Esophagus squamous epithelium (tissue), 5 donors: ENCODE results near the gene TOPAZ1. TPM values are rescaled to one million over a fixed set of nuclear protein-coding genes. Genes with fewer than 3 reads are reported as not detected.

Experiments
- DNase-seq: peaks from one replicate; lab custom pipeline; 2025; lab: John Stamatoyannopoulos, UW
- H3K27ac ChIP-seq, 4 donors: fragments of 200-600 bp; sonication (generic); one replicate each; pipeline ENCODE4 v1.5.1; 2016 to 2019; ENCODE audit warnings: mild to moderate bottlenecking in 1 of 4
- H3K27me3 ChIP-seq, 4 donors: fragments of 200-600 bp; sonication (generic); 1 replicate in 3 of 4; 2 replicates in 1 of 4; pipeline versions ENCODE4 v1.5.1 to v1.6.0; 2017 to 2021; ENCODE audit warnings: antibody characterized with exemption in 1 of 4
- H3K36me3 ChIP-seq, 3 donors: fragments of 200-600 bp; sonication (generic); one replicate each; pipeline ENCODE4 v1.5.1; 2016 to 2019
- H3K4me1 ChIP-seq, 3 donors: fragments of 200-600 bp; sonication (generic); one replicate each; pipeline ENCODE4 v1.5.1; 2017 to 2019
- H3K4me3 ChIP-seq, 4 donors: fragments of 200-600 bp; sonication (generic); 1 replicate in 3 of 4; 2 replicates in 1 of 4; pipeline ENCODE4 v1.5.1; 2016 to 2019; ENCODE audit warnings: mild to moderate bottlenecking in 2 of 4, moderate library complexity in 1 of 4
- H3K9me3 ChIP-seq, 3 donors: fragments of 200-600 bp; sonication (generic); one replicate each; pipeline ENCODE4 v1.5.1; 2016 to 2019
- POLR2A ChIP-seq, 4 donors: fragments of 450-650 bp; IDR thresholded peaks; one replicate each; pipeline ENCODE4 v1.6.1; 2017; ENCODE audit warnings: antibody characterized with exemption in 4 of 4, mild to moderate bottlenecking in 4 of 4, moderate library complexity in 3 of 4
- WGBS, 2 donors: methylation state at CpG; one replicate each; pipeline ENCODE4 v1.1.5; 2018; 5-methylcytosine and 5-hydroxymethylcytosine counted together
- intact Hi-C: fragments of 100-400 bp; cut with DNase I; formaldehyde crosslinking; loops from one replicate; pipeline ENCODE4 v1.15.0; 2022
- total RNA-seq, 4 donors: library from RNA; depleted of rRNA; stranded (reverse); fragments of >200 nt; gene quantifications; one replicate each; pipeline ENCODE4 v1.1.0, GENCODE V29; 2016
- TF ChIP-seq, protein P1 (sequence below), 6 experiments: fragments of 450-650 bp in 4 of 6; fragments of 200-600 bp in 2 of 6; sonication (generic) in 2 of 6; IDR thresholded peaks; one replicate each; pipeline ENCODE4 v1.5.1; 2016 to 2019; ENCODE audit warnings: antibody characterized with exemption in 6 of 6, mild to moderate bottlenecking in 4 of 6, moderate library complexity in 4 of 6
- donor health status: DM: yes; HTN: yes; CAD: no.

Gene TOPAZ1
- total RNA-seq, 4 donors from 2014 or later = not detected

DNA sequence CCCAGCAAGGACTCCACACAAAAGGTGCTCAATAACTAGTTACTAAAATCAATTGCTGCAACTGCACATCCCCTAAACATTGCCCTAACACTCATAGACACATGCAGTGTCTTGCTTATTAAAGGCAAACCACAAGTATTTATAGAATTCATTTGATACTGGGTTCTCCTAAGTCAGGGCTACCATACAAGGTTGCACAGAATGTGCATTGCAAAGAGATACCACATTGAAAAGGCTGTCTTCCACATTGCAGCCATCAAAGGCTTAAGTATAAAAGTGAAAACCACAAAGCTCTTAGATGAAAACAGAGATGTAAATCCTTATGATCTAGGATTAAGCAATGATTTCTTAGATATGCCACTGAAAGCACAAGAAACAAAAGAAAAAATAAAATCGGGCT lies 33.6 kb upstream of the TOPAZ1 start:
- TF ChIP-seq, protein P1, sequence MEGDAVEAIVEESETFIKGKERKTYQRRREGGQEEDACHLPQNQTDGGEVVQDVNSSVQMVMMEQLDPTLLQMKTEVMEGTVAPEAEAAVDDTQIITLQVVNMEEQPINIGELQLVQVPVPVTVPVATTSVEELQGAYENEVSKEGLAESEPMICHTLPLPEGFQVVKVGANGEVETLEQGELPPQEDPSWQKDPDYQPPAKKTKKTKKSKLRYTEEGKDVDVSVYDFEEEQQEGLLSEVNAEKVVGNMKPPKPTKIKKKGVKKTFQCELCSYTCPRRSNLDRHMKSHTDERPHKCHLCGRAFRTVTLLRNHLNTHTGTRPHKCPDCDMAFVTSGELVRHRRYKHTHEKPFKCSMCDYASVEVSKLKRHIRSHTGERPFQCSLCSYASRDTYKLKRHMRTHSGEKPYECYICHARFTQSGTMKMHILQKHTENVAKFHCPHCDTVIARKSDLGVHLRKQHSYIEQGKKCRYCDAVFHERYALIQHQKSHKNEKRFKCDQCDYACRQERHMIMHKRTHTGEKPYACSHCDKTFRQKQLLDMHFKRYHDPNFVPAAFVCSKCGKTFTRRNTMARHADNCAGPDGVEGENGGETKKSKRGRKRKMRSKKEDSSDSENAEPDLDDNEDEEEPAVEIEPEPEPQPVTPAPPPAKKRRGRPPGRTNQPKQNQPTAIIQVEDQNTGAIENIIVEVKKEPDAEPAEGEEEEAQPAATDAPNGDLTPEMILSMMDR (IDR thresholded peaks at IDR 0.05) = no peak
- H3K27me3 ChIP-seq = peaks cover 0 to 27% (median 0%) of the 10 kb centered on the region in 4 donors
- H3K36me3 ChIP-seq = no peaks in the 10 kb centered on the region
- no peaks in the 10 kb centered on the region for H3K9me3 ChIP-seq
- H3K27ac ChIP-seq = no peak overlapping the region
- WGBS, 2 donors = 44 to 57% methylated on average over 1 of the region's 1 CpG
- DNase-seq = no peak
- intact Hi-C loops = no loop called here
- no peak overlapping the region for H3K4me3 ChIP-seq
- H3K4me1 ChIP-seq = no peaks in the 10 kb centered on the region

DNA sequence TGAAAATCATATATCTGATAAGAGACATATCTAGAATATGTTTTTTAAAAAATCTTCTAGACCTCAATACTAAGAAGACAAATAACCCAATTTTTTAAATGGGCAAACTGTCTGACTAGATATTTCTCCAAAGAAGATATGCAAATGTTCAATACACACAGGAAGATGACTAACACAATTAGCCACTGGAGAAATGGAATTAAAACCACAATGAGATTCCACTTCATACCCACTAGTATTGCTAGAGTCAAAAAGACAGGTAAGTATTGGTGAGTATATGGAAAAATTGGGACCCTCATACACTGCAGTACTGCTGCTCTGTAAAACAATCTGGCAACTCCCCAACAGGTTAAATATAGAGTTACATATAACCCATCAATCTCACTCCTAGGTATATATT lies 33.1 kb upstream of the TOPAZ1 start:
- no peaks in the 10 kb centered on the region for H3K9me3 ChIP-seq
- no peak for DNase-seq
- intact Hi-C loops = no loop called here
- H3K36me3 ChIP-seq = no peaks in the 10 kb centered on the region
- no peak overlapping the region for H3K4me3 ChIP-seq
- peaks cover 0 to 27% (median 0%) of the 10 kb centered on the region in 4 donors for H3K27me3 ChIP-seq
- no peak overlapping the region for H3K27ac ChIP-seq
- TF ChIP-seq, protein P1 (IDR thresholded peaks at IDR 0.05) = no peak
- no peak for TF ChIP-seq POLR2A (IDR thresholded peaks at IDR 0.05)
- H3K4me1 ChIP-seq = no peaks in the 10 kb centered on the region

DNA sequence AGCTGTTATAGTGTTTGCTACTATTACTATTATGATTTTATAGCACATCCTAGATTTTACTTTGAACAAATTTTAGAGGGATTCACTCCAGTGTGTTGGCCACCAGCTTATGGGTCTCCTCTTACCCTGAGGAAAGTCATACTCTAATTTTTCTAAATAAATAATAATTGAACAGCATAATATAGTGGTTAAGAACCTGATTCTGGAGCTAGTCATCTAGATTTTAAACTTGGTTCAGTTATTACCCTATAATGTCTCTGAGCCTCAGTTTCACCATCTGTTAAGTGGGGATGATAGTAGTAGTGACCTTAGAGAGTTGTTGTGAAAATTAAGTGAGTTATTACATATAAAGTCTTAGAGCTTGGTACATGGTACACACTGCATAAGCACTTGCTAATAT lies 30.7 kb upstream of the TOPAZ1 start:
- Histone ChIP-seq H3K36me3 (no peaks in the 10 kb centered on the region), H3K4me1 (no peaks in the 10 kb centered on the region), H3K27ac (no peak overlapping the region), H3K27me3 (peaks cover 0 to 23% (median 0%) of the 10 kb centered on the region in 4 donors), H3K4me3 (no peak overlapping the region), H3K9me3 (no peaks in the 10 kb centered on the region)
- intact Hi-C loops = no loop called here
- TF ChIP-seq, protein P1 (IDR thresholded peaks at IDR 0.05) = no peak
- TF ChIP-seq POLR2A (IDR thresholded peaks at IDR 0.05) = no peak
- no peak for DNase-seq

DNA sequence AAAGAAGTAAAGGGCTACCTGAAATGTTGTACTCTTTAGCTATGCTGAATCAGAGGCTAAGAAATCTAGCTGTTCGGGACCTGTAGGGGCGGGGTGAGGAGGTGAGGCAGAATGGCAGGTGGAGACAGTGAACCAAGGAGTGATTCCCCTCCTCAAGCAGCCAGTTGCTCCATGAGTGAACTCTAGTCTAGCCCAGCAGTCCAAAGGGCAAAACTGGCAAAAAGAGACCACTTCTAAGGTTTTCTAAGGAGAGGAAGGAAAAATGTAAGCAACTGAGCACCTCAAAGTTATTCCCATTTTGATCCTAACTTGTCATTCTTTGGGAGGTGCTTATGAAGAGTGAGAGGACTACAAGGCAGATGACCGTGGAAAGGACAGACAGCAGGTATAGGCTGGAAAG lies 19.3 kb upstream of the TOPAZ1 start:
- intact Hi-C loops = no loop called here
- Histone ChIP-seq H3K27me3 (peaks cover 0 to 43% (median 0%) of the 10 kb centered on the region in 4 donors), H3K9me3 (peaks cover 0 to 3% (median 0%) of the 10 kb centered on the region in 3 donors), H3K4me3 (no peak overlapping the region), H3K27ac (no peak overlapping the region), H3K4me1 (no peaks in the 10 kb centered on the region), H3K36me3 (no peaks in the 10 kb centered on the region)
- 53 to 58% methylated on average over 3 of the region's 3 CpGs for WGBS, 2 donors
- no peak for DNase-seq
- TF ChIP-seq, protein P1 (IDR thresholded peaks at IDR 0.05) = no peak
- no peak for TF ChIP-seq POLR2A (IDR thresholded peaks at IDR 0.05)

DNA sequence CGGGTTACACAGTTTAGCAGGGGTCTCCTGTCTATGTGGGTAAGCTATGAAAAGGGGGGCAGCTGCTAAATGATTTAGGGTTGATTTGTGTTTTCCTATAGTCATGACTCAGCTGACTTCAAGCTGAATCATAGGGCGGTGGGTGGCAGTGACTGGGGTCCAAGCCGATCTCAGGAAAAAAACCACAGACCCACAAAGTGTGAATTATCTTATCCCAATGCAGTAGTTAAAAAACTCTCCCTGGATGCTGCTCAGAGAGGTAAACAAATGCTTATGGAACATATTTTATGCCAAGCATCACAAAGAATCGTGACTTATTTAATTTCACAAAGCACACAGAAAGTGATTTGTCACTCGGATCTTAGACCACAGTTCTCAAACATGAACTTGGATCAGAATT lies 18.4 kb upstream of the TOPAZ1 start:
- no peaks in the 10 kb centered on the region for H3K36me3 ChIP-seq
- WGBS, 2 donors = 52 to 68% methylated on average over 5 of the region's 5 CpGs
- H3K4me1 ChIP-seq = no peaks in the 10 kb centered on the region
- no peak overlapping the region for H3K4me3 ChIP-seq
- peaks cover 0 to 3% (median 0%) of the 10 kb centered on the region in 3 donors for H3K9me3 ChIP-seq
- no peak overlapping the region for H3K27ac ChIP-seq
- TF ChIP-seq POLR2A (IDR thresholded peaks at IDR 0.05) = no peak
- TF ChIP-seq, protein P1 (IDR thresholded peaks at IDR 0.05) = no peak
- H3K27me3 ChIP-seq = peaks cover 0 to 43% (median 0%) of the 10 kb centered on the region in 4 donors
- no peak for DNase-seq
- intact Hi-C loops = no loop called here
